Tibial nerve (tissue), 4 donors: ENCODE data around the gene CUX1. TPM values are rescaled to one million over a fixed set of nuclear protein-coding genes. Genes with fewer than 3 reads are reported as not detected.
"Not testable (repeated sequence)": the region's sequence is repeated elsewhere in the genome, so short reads cannot be mapped to it uniquely, and the experiment has no call there.

Experiments
- DNase-seq, 2 donors: peaks; one replicate each; pipeline ENCODE4 v3.0.0-alpha.2; 2019; ENCODE audit warnings: low spot score in 2 of 2
- H3K27ac ChIP-seq, 4 donors: fragments of 200-600 bp; sonication (generic) in 3 of 4; one replicate each; pipeline ENCODE4 v1.5.1; 2017 to 2019; ENCODE audit warnings: mild to moderate bottlenecking in 1 of 4
- H3K27me3 ChIP-seq, 2 donors: fragments of 200-600 bp; sonication (generic) in 1 of 2; one replicate each; pipeline versions ENCODE4 v1.5.1 to v1.6.0; 2017 to 2019
- H3K36me3 ChIP-seq, 3 donors: fragments of 200-600 bp; sonication (generic); one replicate each; pipeline ENCODE4 v1.5.1; 2018 to 2019
- H3K4me1 ChIP-seq, 4 donors: fragments of 200-600 bp; sonication (generic) in 3 of 4; one replicate each; pipeline ENCODE4 v1.5.1; 2017 to 2019
- H3K4me3 ChIP-seq, 4 donors: fragments of 200-600 bp; sonication (generic) in 3 of 4; one replicate each; pipeline ENCODE4 v1.5.1; 2017 to 2019; ENCODE audit warnings: mild to moderate bottlenecking in 1 of 4, moderate library complexity in 1 of 4
- H3K9me3 ChIP-seq, 4 donors: fragments of 200-600 bp; sonication (generic) in 3 of 4; one replicate each; pipeline ENCODE4 v1.5.1; 2017 to 2019
- EP300 ChIP-seq, 2 donors: sonication (generic); formaldehyde crosslinking; IDR thresholded peaks; one replicate each; pipeline ENCODE4 v1.6.1; 2017; ENCODE audit warnings: antibody characterized with exemption in 2 of 2, mild to moderate bottlenecking in 1 of 2
- POLR2A ChIP-seq, 2 donors: fragments of 450-650 bp; IDR thresholded peaks; one replicate each; pipeline ENCODE4 v1.6.1; 2017; ENCODE audit warnings: antibody characterized with exemption in 2 of 2, mild to moderate bottlenecking in 2 of 2, moderate library complexity in 2 of 2
- WGBS, 2 donors: methylation state at CpG; one replicate each; pipeline ENCODE4 v1.1.5; 2018; 5-methylcytosine and 5-hydroxymethylcytosine counted together
- total RNA-seq, 4 donors: library from RNA; depleted of rRNA; stranded (reverse); fragments of >200 nt; gene quantifications; one replicate each; pipeline ENCODE4 v1.1.0, GENCODE V29; 2016
- TF ChIP-seq, protein P1 (sequence below), 5 experiments: fragments of 200-600 bp in 3 of 5; fragments of 450-650 bp in 2 of 5; sonication (generic) in 3 of 5; IDR thresholded peaks; one replicate each; pipeline ENCODE4 v1.5.1; 2016 to 2019; ENCODE audit warnings: antibody characterized with exemption in 5 of 5, mild to moderate bottlenecking in 3 of 5, moderate library complexity in 2 of 5

The CUX1 gene
- total RNA-seq, 4 donors from 2014 or later, result 74.5 to 104 (median 84.3) TPM

DNA sequence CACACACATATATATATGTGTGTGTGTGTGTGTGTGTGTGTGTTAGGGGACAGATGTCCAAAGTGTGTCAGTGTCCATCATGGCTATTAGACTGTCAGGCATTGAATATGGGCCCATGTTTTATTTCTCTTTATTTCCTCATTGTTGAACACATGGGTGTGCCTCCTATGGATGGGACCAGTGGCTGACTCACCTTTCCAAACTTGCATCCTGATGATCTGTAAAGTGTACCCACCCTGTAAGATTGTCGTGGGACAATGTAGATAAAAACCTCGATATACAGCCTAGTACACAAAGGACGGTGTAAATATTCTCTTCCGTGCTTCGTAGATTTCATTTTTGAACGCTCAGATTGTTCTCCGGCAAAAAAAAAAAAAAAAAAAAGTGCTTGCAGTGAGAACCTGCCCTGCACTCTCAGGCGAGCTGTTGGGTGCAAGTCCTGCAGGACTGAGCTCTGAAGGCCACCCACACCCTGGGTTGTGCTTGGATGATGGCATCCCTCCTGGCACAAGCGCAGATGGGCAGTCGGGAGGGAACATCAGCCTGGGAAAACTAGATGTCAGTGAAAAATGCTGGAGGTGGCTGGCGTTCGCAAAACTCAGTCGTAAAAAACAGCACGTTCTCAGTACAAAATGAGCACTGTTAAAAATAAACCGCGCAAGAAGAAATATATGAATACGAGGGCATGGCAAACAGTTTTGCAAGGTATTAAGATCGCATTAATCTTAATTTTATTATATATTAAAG is 166.9 kb downstream of the CUX1 start:
- no peak overlapping the region for H3K27ac ChIP-seq
- TF ChIP-seq, protein P1, sequence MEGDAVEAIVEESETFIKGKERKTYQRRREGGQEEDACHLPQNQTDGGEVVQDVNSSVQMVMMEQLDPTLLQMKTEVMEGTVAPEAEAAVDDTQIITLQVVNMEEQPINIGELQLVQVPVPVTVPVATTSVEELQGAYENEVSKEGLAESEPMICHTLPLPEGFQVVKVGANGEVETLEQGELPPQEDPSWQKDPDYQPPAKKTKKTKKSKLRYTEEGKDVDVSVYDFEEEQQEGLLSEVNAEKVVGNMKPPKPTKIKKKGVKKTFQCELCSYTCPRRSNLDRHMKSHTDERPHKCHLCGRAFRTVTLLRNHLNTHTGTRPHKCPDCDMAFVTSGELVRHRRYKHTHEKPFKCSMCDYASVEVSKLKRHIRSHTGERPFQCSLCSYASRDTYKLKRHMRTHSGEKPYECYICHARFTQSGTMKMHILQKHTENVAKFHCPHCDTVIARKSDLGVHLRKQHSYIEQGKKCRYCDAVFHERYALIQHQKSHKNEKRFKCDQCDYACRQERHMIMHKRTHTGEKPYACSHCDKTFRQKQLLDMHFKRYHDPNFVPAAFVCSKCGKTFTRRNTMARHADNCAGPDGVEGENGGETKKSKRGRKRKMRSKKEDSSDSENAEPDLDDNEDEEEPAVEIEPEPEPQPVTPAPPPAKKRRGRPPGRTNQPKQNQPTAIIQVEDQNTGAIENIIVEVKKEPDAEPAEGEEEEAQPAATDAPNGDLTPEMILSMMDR (IDR thresholded peaks at IDR 0.05), result no peak
- no peak for TF ChIP-seq EP300 (IDR thresholded peaks at IDR 0.05)
- TF ChIP-seq POLR2A (IDR thresholded peaks at IDR 0.05), result no peak
- H3K27me3 ChIP-seq, result no peaks in the 10 kb centered on the region
- H3K4me3 ChIP-seq, result no peak overlapping the region
- no peaks in the 10 kb centered on the region for H3K9me3 ChIP-seq
- 90 to 93% methylated on average over 18 of the region's 18 CpGs for WGBS, 2 donors
- no peaks in the 10 kb centered on the region for H3K4me1 ChIP-seq
- DNase-seq, result no peak
- H3K36me3 ChIP-seq, result peaks cover 0 to 11% (median 0%) of the 10 kb centered on the region in 3 donors

DNA sequence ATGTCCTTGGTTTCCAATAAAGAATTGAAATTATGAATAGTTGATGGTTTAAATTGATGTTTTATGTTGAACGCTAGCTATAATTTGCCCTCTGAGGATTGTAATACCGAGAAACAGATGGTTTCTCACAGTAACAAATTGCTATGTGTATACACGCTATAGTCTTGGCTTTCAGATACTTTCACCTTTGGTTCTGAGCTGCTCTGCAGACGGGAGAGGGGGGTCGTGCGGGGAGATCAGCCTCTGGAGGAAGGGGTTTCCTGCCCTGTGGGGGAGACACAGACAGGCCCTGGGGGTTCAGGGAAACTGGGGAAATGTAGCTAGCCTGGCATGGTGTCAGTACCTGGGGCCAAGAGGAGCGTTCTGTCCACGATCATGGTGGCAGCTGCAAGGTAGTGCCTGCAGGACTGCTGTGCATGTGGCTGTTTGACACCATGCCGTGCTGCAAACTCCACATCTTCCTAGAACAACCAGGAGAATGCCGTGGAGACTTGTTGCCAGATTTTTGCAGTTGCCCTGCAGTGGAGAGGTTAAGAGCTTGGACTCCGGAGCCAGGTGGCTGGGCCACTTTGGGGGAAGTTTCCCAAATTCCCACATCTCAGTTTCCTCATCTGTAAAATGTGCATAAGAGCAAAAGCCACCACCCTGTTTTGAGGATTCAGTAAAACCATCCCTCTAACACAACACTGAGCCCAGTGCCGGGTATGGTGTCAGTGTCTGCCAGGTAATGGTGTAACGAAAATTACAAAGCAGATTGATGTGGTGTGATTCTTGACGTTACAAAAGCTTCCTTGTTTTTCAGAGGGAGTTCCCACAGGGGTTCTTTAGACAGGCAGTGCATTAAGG is 167.9 kb downstream of the CUX1 start:
- H3K9me3 ChIP-seq, result no peaks in the 10 kb centered on the region
- no peak for TF ChIP-seq POLR2A (IDR thresholded peaks at IDR 0.05)
- H3K4me3 ChIP-seq, result no peak overlapping the region
- DNase-seq, result no peak
- H3K4me1 ChIP-seq, result no peaks in the 10 kb centered on the region
- 69 to 71% methylated on average over 14 of the region's 14 CpGs for whole genome bisulfite sequencing, 2 donors
- peaks cover 0 to 11% (median 0%) of the 10 kb centered on the region in 3 donors for H3K36me3 ChIP-seq
- no peaks in the 10 kb centered on the region for H3K27me3 ChIP-seq
- no peak overlapping the region for H3K27ac ChIP-seq

DNA sequence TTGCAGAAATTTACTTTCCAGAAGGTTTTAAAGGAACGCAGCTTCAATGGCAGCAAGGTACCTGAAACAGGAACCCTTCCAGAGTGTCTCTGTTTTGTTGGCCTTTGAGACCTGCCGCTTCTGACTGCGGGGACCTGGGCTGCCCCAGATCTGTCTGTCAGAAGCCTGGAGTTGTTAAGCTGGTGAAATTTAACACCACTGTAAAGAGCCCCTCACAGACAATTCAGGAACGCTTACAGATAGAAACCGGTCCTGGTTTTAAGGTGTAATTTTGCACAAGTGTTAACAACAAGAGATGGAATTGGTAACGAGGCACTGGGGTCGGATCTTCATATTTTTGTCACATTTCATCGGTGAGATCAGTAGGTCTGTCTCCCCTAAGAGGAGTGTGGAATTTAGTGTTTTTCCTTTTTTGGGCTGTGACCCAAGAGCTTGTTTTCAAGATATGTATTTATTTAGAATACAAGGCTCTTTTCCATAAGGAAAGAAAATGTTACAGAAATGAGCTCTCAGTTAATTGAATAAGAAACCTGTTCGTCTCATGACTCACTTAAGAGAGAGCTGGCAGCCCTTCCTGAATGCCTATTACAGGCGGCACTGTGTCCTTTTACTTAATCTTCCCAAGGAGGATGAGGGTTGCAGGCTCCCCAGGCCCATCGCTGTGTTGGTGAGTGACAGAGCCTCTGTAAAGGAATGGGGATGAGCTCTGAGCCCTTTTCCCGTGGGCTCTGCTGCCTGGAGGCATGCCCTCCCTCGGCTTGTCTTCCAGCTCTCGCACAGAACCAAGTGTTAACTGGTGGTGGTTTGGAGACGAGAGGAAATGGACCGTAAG is 168.7 kb downstream of the CUX1 start:
- no peaks in the 10 kb centered on the region for H3K9me3 ChIP-seq
- TF ChIP-seq EP300 (IDR thresholded peaks at IDR 0.05), result no peak
- WGBS, 2 donors, result 63 to 71% methylated on average over 16 of the region's 16 CpGs

DNA sequence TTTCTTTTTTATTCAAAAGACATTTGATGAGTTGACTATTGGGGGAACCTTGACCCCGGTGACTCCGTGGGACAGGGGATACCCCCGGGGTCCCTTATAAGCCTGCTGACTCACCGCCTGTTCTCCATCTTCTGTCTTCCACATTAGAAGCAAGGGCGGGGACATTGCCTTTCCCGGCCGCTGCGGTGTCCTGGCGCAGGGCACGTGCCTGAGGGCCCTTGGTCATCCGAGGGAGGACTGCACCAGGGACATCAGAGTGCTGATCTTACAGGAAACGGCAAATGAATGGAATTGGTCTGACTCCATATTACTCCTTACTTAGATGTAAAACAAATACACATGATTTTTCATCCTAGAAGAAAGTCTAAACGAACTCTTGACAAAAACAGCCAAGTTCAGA is 170.1 kb downstream of the CUX1 start:
- WGBS, 2 donors, result 85 to 89% methylated on average over 13 of the region's 13 CpGs
- no peak for TF ChIP-seq EP300 (IDR thresholded peaks at IDR 0.05)
- TF ChIP-seq, protein P1 (IDR thresholded peaks at IDR 0.05), result no peak
- TF ChIP-seq POLR2A (IDR thresholded peaks at IDR 0.05), result no peak
- Histone ChIP-seq H3K4me1 (no peaks in the 10 kb centered on the region), H3K27me3 (no peaks in the 10 kb centered on the region), H3K27ac (no peak overlapping the region), H3K4me3 (no peak overlapping the region), H3K9me3 (no peaks in the 10 kb centered on the region), H3K36me3 (peaks cover 0 to 11% (median 0%) of the 10 kb centered on the region in 3 donors)
- DNase-seq, result no peak

More for the DNA sequence above, 168.7 kb downstream of the CUX1 start:
- Histone ChIP-seq H3K27me3 (no peaks in the 10 kb centered on the region), H3K4me1 (no peaks in the 10 kb centered on the region), H3K36me3 (peaks cover 0 to 11% (median 0%) of the 10 kb centered on the region in 3 donors), H3K27ac (peak overlapping the region in 1 of 4 donors; percentile 14), H3K4me3 (no peak overlapping the region)
- DNase-seq, result no peak

DNA sequence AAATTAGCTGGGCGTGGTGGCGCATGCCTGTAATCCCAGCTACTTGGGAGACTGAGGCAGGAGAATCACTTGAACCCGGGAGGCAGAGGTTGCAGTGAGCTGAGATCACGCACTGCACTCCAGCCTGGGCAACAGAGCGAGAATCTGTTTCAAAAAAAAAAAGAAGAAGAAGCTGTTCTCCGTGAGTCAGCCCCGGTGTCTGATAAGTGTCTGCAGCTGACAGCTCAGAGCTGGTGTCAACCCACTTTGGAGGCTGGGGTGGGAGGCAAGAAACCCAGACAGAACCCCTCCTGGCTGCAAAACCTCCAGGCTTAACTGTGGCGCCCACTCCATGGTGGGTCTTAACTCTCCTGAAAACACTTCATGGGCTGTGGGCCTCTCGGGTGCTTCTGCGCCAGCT is 170.6 kb downstream of the CUX1 start:
- H3K36me3 ChIP-seq, result peaks cover 0 to 11% (median 0%) of the 10 kb centered on the region in 3 donors
- not testable (repeated sequence) for H3K27ac ChIP-seq, DNase-seq, H3K27me3 ChIP-seq, H3K4me3 ChIP-seq, H3K9me3 ChIP-seq, H3K4me1 ChIP-seq
- WGBS, 2 donors, result 86 to 87% methylated on average over 10 of the region's 10 CpGs

DNA sequence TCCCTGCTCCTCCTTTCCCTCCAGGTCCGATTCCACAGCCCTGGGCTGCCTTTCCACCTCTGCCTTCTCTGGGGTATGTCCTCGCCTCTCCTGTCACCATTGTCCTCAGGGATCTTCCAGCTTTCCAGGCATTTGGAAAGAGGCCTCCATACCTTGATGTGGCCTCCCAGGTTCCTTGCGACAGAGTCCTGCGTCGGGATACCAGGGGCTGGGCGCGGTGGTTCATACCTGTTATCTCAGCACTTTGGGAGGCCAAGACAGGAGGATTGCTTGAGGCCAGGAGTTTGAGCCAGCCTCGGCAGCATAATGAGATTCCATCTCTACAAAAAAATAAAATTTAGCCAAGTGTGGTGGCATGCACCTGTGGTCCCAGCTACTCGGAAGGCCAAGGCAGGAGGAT is 171.1 kb downstream of the CUX1 start:
- 94 to 95% methylated on average over 9 of the region's 9 CpGs for WGBS, 2 donors
- Histone ChIP-seq H3K27ac (no peak overlapping the region), H3K27me3 (no peaks in the 10 kb centered on the region), H3K4me1 (no peaks in the 10 kb centered on the region), H3K36me3 (peaks cover 0 to 11% (median 0%) of the 10 kb centered on the region in 3 donors), H3K4me3 (no peak overlapping the region), H3K9me3 (no peaks in the 10 kb centered on the region)
- TF ChIP-seq EP300 (IDR thresholded peaks at IDR 0.05) (no peak), POLR2A (IDR thresholded peaks at IDR 0.05) (no peak)
- TF ChIP-seq, protein P1 (IDR thresholded peaks at IDR 0.05), result no peak
- no peak for DNase-seq
